ENCODE measurements around the gene TRIP13.
A peak's percentile ranks its signal among the peaks of the same experiment; 100 is the strongest.

TRIP13 gene

DNA sequence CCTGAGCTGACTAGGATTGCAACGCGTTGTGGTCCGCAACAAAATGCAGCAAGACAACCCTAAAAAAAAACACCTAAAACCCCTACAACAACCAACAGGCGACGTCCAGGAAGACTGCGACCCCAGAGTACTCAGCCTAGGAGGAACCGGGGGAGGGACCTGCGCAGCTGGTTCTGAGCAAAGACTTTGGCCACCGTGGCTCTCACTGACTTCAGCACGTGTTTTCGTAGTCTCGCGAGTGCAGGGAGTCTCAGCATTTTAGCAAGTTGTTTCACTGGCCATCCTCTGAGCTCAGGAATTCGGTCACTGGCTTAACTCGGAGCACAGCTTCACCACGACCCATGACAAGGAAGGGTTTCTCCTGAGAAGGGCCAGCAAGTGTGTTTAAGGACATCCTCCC is 33.3 kb upstream of the TRIP13 start:
- Mint-ChIP-seq H3K27ac (ENCODE audit: low read depth) (no peak overlapping the region), H3K9me3 (no peaks in the 10 kb centered on the region), H3K36me3 (ENCODE audit: insufficient read depth) (peaks cover 4% of the 10 kb centered on the region), H3K4me3 (no peak overlapping the region), H3K27me3 (no peaks in the 10 kb centered on the region), H3K4me1 (peaks cover 5% of the 10 kb centered on the region)
- no peak for DNase-seq (ENCODE audit: low spot score in 2 of 2)
- no peak for ATAC-seq (replicated peaks; ENCODE audit: extremely low read depth, poor library complexity, severe bottlenecking)

DNA sequence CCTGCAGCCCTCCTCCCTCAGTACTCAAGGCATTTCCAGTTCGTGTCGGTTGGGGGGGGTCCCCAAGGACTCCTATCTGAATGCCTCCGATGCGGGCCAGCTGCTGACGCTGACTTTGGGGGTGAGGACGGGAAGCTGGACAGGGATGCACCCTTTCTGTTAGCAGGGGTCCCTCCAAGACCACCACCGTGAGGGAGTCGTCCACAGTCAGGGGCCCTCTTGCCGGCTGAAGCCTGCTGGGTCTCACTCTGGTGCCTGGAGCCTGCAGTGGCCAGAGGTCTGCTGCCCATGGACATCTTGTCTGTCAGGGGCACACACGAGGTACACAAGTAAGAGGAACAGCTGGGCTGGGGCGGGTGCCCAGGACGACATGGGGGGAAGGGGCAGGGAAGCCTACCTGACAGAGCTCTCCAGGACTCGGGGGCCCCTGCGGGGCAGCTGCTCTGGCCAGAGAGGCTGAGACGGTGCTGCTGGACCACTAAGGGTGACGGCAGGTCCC is 32.8 kb upstream of the TRIP13 start:
- Mint-ChIP-seq H3K27me3 (no peaks in the 10 kb centered on the region), H3K4me1 (peaks cover 5% of the 10 kb centered on the region), H3K27ac (ENCODE audit: low read depth) (no peak overlapping the region), H3K36me3 (ENCODE audit: insufficient read depth) (peaks cover 4% of the 10 kb centered on the region), H3K4me3 (no peak overlapping the region), H3K9me3 (no peaks in the 10 kb centered on the region)
- ATAC-seq (replicated peaks; ENCODE audit: extremely low read depth, poor library complexity, severe bottlenecking) (no peak), DNase-seq (ENCODE audit: low spot score in 2 of 2) (no peak)

DNA sequence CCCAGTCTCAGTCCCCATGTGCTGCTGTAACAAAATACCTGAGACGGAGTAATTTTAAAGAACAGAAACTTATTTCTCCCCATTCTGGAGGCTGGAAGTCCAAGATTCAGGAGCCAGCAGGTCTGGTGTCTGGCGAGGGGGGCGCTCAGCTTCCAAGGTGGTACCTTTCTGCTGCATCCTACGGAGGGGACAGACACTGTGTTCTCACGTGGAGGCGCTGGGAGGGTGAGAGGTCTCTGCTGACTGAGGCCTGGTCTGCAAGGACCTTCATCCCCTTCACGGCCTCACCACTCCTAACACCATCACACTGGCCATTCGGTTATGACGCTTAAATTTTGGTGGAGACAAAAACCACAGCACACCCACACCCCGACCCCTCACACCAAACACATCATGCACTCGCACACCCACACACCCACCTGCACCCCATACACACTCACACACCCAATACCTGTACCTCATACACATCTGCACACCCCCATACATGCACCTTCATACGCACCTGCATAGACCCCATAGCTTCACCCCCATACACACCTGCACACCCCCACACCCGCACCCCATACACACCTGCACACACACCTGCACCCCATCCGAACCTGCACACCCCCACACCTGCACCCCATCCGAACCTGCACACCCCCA is 32.1 kb upstream of the TRIP13 start:
- H3K27me3 Mint-ChIP-seq, result no peaks in the 10 kb centered on the region
- peaks cover 5% of the 10 kb centered on the region for H3K4me1 Mint-ChIP-seq
- DNase-seq (ENCODE audit: low spot score in 2 of 2), result no peak
- no peaks in the 10 kb centered on the region for H3K9me3 Mint-ChIP-seq
- no peak overlapping the region for H3K27ac Mint-ChIP-seq (ENCODE audit: low read depth)
- peaks cover 6% of the 10 kb centered on the region for H3K36me3 Mint-ChIP-seq (ENCODE audit: insufficient read depth)
- ATAC-seq (replicated peaks; ENCODE audit: extremely low read depth, poor library complexity, severe bottlenecking), result no peak
- H3K4me3 Mint-ChIP-seq, result no peak overlapping the region

DNA sequence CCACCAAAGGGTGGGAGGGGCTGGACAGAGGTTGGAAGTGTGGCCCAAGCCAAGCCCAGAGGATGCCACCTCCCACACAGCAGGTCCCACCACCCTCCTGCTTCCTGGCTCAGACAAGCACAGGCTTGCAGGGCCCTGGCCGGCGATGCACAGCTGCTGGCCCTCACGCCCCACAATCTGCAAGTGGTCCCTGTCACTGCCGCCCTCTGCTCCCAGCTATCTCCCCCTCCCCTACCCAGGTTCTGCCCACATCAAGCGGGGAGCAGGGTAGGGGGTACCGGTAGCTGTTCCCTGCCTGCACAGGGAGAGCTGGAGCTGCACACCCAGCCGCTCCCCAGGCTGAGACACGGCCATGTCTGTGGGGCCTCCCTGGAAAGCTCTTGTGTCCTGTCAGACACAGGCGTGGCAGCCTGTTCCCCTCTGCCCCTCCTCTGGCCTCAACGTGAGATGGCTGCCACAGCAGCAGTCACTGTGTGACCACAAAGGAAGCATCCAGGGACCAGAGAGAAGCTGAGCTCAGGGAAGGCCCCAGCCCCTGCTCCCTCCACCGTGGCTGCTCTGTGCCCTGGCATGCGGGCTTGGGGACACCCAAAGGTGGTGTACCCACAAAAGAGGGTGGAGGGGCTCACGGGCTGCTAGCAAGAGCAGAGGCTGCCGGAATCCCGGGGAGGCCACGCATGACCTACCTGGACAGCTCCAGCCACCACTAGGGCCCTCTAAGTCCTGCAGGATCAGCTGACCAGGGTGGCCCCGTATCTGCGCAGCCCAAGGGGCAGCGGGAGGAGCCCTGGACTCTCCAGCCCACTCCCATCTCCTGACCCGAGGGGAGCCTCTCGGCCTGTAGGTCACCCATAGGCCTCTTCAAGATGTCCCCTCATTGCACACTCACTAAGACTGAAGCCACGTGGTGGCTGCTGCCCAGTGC is 31.0 kb upstream of the TRIP13 start:
- ATAC-seq (replicated peaks; ENCODE audit: extremely low read depth, poor library complexity, severe bottlenecking), result no peak
- Mint-ChIP-seq H3K36me3 (ENCODE audit: insufficient read depth) (peaks cover 13% of the 10 kb centered on the region), H3K27ac (ENCODE audit: low read depth) (no peak overlapping the region), H3K4me1 (peaks cover 10% of the 10 kb centered on the region), H3K9me3 (no peaks in the 10 kb centered on the region), H3K4me3 (no peak overlapping the region), H3K27me3 (no peaks in the 10 kb centered on the region)
- no peak for DNase-seq (ENCODE audit: low spot score in 2 of 2)

DNA sequence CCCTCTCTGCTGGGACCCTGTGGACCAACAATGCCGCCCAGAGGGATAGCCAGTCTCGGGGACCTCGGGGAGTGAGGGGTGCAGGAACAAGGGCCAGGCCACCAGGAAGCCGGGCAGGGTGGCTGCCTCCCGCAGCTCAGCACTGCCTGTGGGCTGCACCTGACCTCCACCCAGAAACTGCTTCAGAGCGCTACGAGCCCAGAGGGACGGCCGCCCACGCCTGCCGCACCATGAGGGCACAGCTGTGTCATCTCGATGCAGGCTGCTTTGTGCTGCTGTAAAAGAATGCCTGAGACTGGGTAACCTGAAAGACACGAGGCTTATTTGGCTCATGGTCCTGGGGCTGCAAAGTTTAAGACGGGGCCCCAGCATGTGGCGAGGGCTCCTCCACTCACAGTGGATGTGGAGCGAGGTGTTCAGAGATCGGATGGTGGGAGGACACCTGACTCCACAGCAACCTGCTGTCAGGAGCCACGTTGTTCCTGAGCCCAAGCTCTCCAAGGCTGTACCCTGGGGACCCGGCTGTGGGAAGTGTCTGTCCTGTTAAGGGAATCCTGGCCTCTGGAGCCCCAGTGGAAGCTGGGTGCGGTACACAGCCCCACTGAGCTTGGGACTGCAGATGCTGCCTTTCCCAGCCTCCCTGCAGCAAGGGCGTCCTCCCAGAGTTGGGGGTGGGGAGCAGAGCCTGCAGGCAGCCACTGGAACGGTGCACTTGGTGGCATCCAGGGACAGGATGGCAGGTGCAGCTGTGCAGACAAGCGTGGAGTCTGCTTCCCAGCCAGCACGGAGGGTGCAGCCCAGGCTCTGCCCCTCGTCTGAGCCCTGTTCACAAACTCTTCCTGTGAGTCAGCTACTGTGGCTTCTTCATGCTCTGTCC is 30.1 kb upstream of the TRIP13 start:
- no peak for ATAC-seq (replicated peaks; ENCODE audit: extremely low read depth, poor library complexity, severe bottlenecking)
- DNase-seq (ENCODE audit: low spot score in 2 of 2), result no peak
- no peak overlapping the region for H3K27ac Mint-ChIP-seq (ENCODE audit: low read depth)
- no peaks in the 10 kb centered on the region for H3K27me3 Mint-ChIP-seq
- peaks cover 13% of the 10 kb centered on the region for H3K36me3 Mint-ChIP-seq (ENCODE audit: insufficient read depth)
- H3K4me1 Mint-ChIP-seq, result peaks cover 10% of the 10 kb centered on the region
- H3K4me3 Mint-ChIP-seq, result no peak overlapping the region
- H3K9me3 Mint-ChIP-seq, result no peaks in the 10 kb centered on the region

DNA sequence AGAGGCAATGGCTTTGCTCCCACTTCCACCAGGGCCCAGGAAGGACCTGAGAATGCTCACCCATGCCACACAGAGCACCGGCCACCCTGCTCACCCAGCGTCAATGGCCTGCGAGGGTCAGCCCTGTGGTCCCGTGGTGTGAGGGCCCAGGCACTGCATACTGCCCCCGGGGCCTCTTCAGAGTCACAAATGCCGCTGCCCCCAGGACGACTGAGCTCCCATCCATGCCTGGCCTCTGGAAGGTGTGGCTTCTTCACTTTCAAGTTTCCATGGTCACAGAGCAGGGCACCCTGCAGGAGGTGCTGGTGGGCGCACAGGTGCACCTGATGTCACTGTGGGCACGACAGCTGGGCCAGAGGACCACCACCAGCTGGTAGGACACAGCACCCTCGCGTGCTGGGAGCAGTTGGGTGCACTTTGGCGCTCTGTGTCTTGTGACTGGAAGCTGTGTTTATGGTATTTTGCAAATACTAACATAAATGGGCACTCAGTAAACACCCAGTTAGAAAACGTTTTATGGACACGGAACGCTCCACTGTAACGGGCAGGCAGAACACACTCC is 29.4 kb upstream of the TRIP13 start:
- peaks cover 19% of the 10 kb centered on the region for H3K36me3 Mint-ChIP-seq (ENCODE audit: insufficient read depth)
- ATAC-seq (replicated peaks; ENCODE audit: extremely low read depth, poor library complexity, severe bottlenecking) (no peak), DNase-seq (ENCODE audit: low spot score in 2 of 2) (no peak)
- no peak overlapping the region for H3K4me3 Mint-ChIP-seq
- H3K27ac Mint-ChIP-seq (ENCODE audit: low read depth), result no peak overlapping the region
- H3K9me3 Mint-ChIP-seq, result no peaks in the 10 kb centered on the region
- no peaks in the 10 kb centered on the region for H3K27me3 Mint-ChIP-seq
- peaks cover 10% of the 10 kb centered on the region for H3K4me1 Mint-ChIP-seq

DNA sequence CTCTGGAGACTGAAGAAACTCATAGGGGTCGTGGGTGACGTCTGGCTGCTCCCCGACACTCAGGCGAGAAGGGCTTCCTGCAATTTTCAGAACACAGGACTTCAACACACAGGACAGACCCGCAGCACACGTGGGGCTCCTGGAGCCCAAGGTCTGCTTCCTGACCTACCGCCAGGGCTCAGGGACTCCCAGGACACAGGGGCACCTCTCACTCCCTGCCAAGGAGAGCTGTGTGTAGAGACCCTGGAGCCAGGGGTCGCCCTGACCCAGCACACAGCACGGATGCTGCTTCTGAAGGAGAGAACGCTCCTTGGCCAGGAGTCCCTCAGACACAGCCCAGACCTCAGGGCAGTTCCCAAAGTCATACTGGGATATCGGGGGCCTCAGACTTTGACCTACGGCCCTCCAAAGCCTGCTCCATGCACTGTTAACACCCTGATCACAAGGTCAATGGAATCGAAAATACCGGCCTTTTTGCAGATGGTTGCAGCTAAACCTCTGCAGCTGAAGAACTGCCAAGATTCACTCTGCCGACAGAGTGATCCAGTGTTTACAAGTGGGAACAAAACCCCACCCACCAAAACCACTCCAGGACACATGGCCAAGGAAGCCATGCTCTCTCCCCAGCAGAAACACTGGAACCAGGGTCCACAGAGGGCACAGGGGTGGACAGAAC is 28.1 kb upstream of the TRIP13 start:
- Mint-ChIP-seq H3K36me3 (ENCODE audit: insufficient read depth) (peaks cover 26% of the 10 kb centered on the region), H3K27ac (ENCODE audit: low read depth) (peak overlapping the region; percentile 22), H3K9me3 (no peaks in the 10 kb centered on the region), H3K4me3 (no peak overlapping the region), H3K27me3 (no peaks in the 10 kb centered on the region), H3K4me1 (peaks cover 10% of the 10 kb centered on the region)
- DNase-seq (ENCODE audit: low spot score in 2 of 2), result no peak
- ATAC-seq (replicated peaks; ENCODE audit: extremely low read depth, poor library complexity, severe bottlenecking), result no peak

DNA sequence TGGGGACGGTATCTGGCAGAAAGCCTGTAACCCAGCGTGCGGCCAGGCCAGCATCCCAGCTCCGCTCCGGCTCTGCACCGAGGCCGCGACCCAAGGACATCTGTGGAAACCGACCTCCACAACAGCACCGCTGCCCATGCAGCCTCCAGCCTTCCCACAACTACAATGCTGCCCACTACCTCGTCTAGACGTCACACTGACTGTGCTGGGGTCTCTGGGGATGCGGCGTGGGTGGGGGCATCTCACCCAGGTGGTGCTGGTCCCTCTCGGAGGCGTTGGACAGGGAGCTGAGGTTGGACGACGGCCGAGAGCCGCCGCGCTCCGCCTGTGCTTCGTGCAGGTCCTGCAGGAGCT is 27.5 kb upstream of the TRIP13 start:
- H3K4me1 Mint-ChIP-seq, result peaks cover 10% of the 10 kb centered on the region
- DNase-seq (ENCODE audit: low spot score in 2 of 2) (no peak), ATAC-seq (replicated peaks; ENCODE audit: extremely low read depth, poor library complexity, severe bottlenecking) (no peak)
- no peaks in the 10 kb centered on the region for H3K9me3 Mint-ChIP-seq
- no peak overlapping the region for H3K27ac Mint-ChIP-seq (ENCODE audit: low read depth)
- H3K36me3 Mint-ChIP-seq (ENCODE audit: insufficient read depth), result peaks cover 31% of the 10 kb centered on the region
- no peaks in the 10 kb centered on the region for H3K27me3 Mint-ChIP-seq
- no peak overlapping the region for H3K4me3 Mint-ChIP-seq

DNA sequence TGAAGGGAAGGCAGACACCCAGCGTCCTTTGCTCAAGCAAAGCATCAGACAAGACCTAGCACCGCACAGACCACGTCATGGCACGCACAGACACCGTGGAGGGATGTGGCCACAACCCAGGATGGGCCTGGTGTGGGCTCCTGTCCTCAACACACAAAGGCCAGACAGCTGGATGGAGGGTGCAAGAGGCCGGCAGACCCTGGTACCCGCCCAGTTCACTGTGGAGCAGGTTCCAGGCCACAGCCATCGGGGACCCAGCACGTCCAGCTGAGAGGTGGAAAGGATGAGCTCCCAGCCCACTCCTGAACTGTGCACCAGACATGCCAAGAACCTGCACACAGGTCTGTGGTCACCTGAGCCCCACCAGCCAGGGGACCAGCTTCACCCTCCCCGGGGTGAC is 26.9 kb upstream of the TRIP13 start:
- no peaks in the 10 kb centered on the region for H3K27me3 Mint-ChIP-seq
- ATAC-seq (replicated peaks; ENCODE audit: extremely low read depth, poor library complexity, severe bottlenecking) (no peak), DNase-seq (ENCODE audit: low spot score in 2 of 2) (no peak)
- H3K27ac Mint-ChIP-seq (ENCODE audit: low read depth), result no peak overlapping the region
- peaks cover 34% of the 10 kb centered on the region for H3K36me3 Mint-ChIP-seq (ENCODE audit: insufficient read depth)
- H3K9me3 Mint-ChIP-seq, result no peaks in the 10 kb centered on the region
- peaks cover 10% of the 10 kb centered on the region for H3K4me1 Mint-ChIP-seq
- H3K4me3 Mint-ChIP-seq, result no peak overlapping the region

DNA sequence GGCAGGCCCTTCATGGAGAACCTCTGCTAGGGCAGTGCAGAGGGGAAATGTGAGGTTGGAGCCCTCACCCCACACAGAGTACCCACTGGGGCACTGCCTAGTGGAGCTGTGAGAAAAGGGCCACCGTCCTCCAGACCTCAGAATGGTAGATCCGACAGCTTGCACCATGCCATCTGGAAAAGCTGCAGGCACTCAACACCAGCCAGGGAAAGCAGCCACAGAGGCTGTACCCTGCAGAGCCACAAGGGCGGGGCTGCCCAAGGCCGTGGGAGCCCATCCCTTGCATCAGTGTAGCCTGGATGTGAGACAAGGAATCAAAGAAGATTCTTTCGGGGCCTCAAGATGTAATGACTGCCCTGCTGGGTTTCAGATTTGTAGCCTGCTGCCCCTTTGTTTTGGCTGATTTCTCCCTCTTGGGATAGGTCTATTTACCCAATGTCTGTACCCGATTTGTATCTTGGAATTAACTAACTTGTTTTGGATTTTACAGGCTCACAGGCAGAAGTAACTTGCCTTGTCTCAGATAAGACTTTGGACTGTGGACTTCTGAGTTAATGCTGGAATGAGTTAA is 25.3 kb upstream of the TRIP13 start:
- H3K27me3 Mint-ChIP-seq, result no peaks in the 10 kb centered on the region
- no peak overlapping the region for H3K4me3 Mint-ChIP-seq
- peaks cover 44% of the 10 kb centered on the region for H3K36me3 Mint-ChIP-seq (ENCODE audit: insufficient read depth)
- no peak overlapping the region for H3K27ac Mint-ChIP-seq (ENCODE audit: low read depth)
- DNase-seq (ENCODE audit: low spot score in 2 of 2) (no peak), ATAC-seq (replicated peaks; ENCODE audit: extremely low read depth, poor library complexity, severe bottlenecking) (no peak)
- H3K9me3 Mint-ChIP-seq, result no peaks in the 10 kb centered on the region
- peaks cover 10% of the 10 kb centered on the region for H3K4me1 Mint-ChIP-seq

DNA sequence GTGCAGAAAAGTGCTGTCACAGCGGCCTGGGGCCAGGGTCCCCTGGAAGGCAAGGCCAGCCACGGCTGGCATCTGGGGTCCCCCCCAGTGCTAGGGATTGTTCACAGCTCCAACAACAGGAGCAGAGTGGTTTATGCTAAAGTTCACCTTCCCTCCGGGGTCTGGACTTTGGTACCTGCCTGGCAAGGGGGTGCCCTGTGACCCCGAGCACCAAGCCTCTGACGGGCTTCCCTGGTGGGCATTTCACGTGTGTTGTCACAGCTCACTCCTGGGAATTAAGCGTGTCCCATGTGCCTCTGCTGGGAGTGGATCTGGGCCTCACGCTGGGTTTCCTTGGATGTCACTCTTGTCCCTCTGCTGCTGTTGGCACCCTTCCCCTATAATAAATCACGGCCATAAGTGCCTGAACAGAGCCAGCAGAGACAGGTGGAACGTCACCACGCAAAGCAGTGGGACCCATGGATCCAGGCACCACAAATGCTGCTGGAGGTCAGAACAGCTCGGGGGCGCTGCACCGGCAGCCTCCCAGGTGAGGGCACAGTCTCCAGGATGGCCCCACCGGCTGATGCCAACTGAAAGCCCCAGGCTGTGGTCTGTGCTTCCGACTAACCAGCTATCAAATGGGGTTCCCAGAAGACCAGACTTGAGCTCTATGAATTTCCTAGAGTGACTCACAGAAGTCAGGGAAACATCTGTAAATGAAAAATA is 24.1 kb upstream of the TRIP13 start:
- DNase-seq (ENCODE audit: low spot score in 2 of 2), result no peak
- no peak overlapping the region for H3K27ac Mint-ChIP-seq (ENCODE audit: low read depth)
- H3K27me3 Mint-ChIP-seq, result no peaks in the 10 kb centered on the region
- ATAC-seq (replicated peaks; ENCODE audit: extremely low read depth, poor library complexity, severe bottlenecking), result no peak
- no peaks in the 10 kb centered on the region for H3K9me3 Mint-ChIP-seq
- no peak overlapping the region for H3K4me3 Mint-ChIP-seq
- peaks cover 13% of the 10 kb centered on the region for H3K4me1 Mint-ChIP-seq
- peaks cover 50% of the 10 kb centered on the region for H3K36me3 Mint-ChIP-seq (ENCODE audit: insufficient read depth)

Measured in central memory CD8-positive, alpha-beta T cell (primary cell).